Urothelium cell line (cell line): ENCODE measurements around the gene AMY2B.
A peak's percentile ranks its signal among the peaks of the same experiment; 100 is the strongest.
"Not testable (repeated sequence)": the region's sequence is repeated elsewhere in the genome, so short reads cannot be mapped to it uniquely, and the experiment has no call there.

Experiments
- DNase-seq: peaks from one replicate; pipeline ENCODE4 v3.0.0; 2011; ENCODE audit warnings: low spot score, mixed read lengths
- FAIRE-seq: peaks from 2 replicates; lab custom pipeline; 2011; peaks lifted over from hg19 to GRCh38; lab: Jason Lieb, UNC

Gene AMY2B

GRCh38 chr1:103571289-103571688 lies at the start of gene AMY2B:
TSS of gene AMY2B (plus strand) at chr1:103571589. CDS start at chr1:103571603, 14 bp downstream.
- FAIRE-seq, DNase-seq: not testable (repeated sequence)

- FAIRE-seq (no peak), DNase-seq (no peak)
These were observed 48.0 kb upstream of the AMY2B start for GRCh38 chr1:103523346-103523745.

GRCh38 chr1:103525114-103525606 lies 46.2 kb upstream of the AMY2B start:
- FAIRE-seq (no peak), DNase-seq (peak; percentile 63)

- no peak for FAIRE-seq
These were observed 45.5 kb upstream of the AMY2B start, which contains the start of gene RNPC3 for GRCh38 chr1:103525607-103526507. TSS of gene RNPC3 (plus strand) at chr1:103525699. CDS start at chr1:103526071, 372 bp downstream.

GRCh38 chr1:103527331-103527730 lies 44.1 kb upstream of the AMY2B start:
- no peak for DNase-seq

More at GRCh38 chr1:103525607-103526507, 45.5 kb upstream of the AMY2B start, which contains the start of gene RNPC3:
- peak; percentile 81 for DNase-seq

GRCh38 chr1:103529746-103530145 lies 41.6 kb upstream of the AMY2B start:
- no peak for DNase-seq
- FAIRE-seq: no peak

More at GRCh38 chr1:103527331-103527730, 44.1 kb upstream of the AMY2B start:
- no peak for FAIRE-seq

GRCh38 chr1:103538226-103538625 lies 33.2 kb upstream of the AMY2B start:
- FAIRE-seq (no peak), DNase-seq (no peak)

- DNase-seq (no peak), FAIRE-seq (no peak)
These were observed 30.0 kb upstream of the AMY2B start for GRCh38 chr1:103541431-103541830.

GRCh38 chr1:103546496-103546895 lies 24.9 kb upstream of the AMY2B start:
- FAIRE-seq: no peak

GRCh38 chr1:103547840-103548239 lies 23.5 kb upstream of the AMY2B start:
- DNase-seq (no peak), FAIRE-seq (no peak)

More at GRCh38 chr1:103546496-103546895, 24.9 kb upstream of the AMY2B start:
- DNase-seq: no peak

- DNase-seq (no peak), FAIRE-seq (no peak)
These were observed 11.0 kb upstream of the AMY2B start for GRCh38 chr1:103560427-103560826.

- DNase-seq, FAIRE-seq: not testable (repeated sequence)
These were observed 10.3 kb upstream of the AMY2B start for GRCh38 chr1:103561124-103561523.

- FAIRE-seq: no peak
- no peak for DNase-seq
These were observed 9.6 kb upstream of the AMY2B start for GRCh38 chr1:103561643-103562395.

- no peak for FAIRE-seq
- DNase-seq: no peak
These were observed 8.3 kb upstream of the AMY2B start for GRCh38 chr1:103563056-103563455.

- FAIRE-seq (no peak), DNase-seq (no peak)
These were observed 1.9 kb upstream of the AMY2B start for GRCh38 chr1:103569493-103569892.

GRCh38 chr1:103576065-103576464 lies 4.7 kb downstream of the AMY2B start:
- DNase-seq (no peak), FAIRE-seq (no peak)

- DNase-seq, FAIRE-seq: not testable (repeated sequence)
These were observed 5.4 kb downstream of the AMY2B start for GRCh38 chr1:103576784-103577183.

- no peak for FAIRE-seq
- no peak for DNase-seq
These were observed 11.1 kb downstream of the AMY2B start for GRCh38 chr1:103582464-103582863.

- no peak for FAIRE-seq
- DNase-seq: no peak
These were observed 12.5 kb downstream of the AMY2B start for GRCh38 chr1:103583887-103584286.

GRCh38 chr1:103584537-103584936 lies 13.1 kb downstream of the AMY2B start:
- DNase-seq (no peak), FAIRE-seq (no peak)

GRCh38 chr1:103602740-103603139 lies 31.4 kb downstream of the AMY2B start:
- FAIRE-seq, DNase-seq: not testable (repeated sequence)
